Measurements from ENCODE around the gene CPT2. TPM values are rescaled to one million over a fixed set of nuclear protein-coding genes. Genes with fewer than 3 reads are reported as not detected.

CPT2 gene
- total and polyA plus RNA-seq, 2 of the 4 experiments (the other 2 are of a cell fraction): 15.8 to 16.0 TPM

GRCh38 chr1:53153752-53154151 lies 42.9 kb upstream of the CPT2 start:
- no peaks in the 10 kb centered on the region for H3K9me3 ChIP-seq (ENCODE audit: control insufficient read depth, insufficient read depth, low read length)
- no peak overlapping the region for H2AFZ ChIP-seq (replicated peaks; ENCODE audit: low read length, poor library complexity)
- ATAC-seq (ENCODE audit: low read depth) (no peak), DNase-seq (no peak)
- no peak overlapping the region for H4K8ac ChIP-seq (ENCODE audit: low read depth in 2 of 2, low read length in 2 of 2)
- no peak overlapping the region for H3K4me3 ChIP-seq (ENCODE audit: insufficient read depth, low read depth, low read length)
- dilution Hi-C loops (cut with HindIII; ENCODE audit: low sequenced_read_pairs, unreplicated experiment): no loop called here
- H3K27ac ChIP-seq (ENCODE audit: insufficient read depth, low read length): no peak overlapping the region
- intact Hi-C loops (cut with micrococcal nuclease): no loop called here
- H2BK15ac ChIP-seq (ENCODE audit: low read depth, low read length): no peak overlapping the region; the same call in 2 of the 3 replicates
- H4K20me1 ChIP-seq (ENCODE audit: insufficient read depth, low read length): no peaks in the 10 kb centered on the region
- no peak overlapping the region for H2BK120ac ChIP-seq (ENCODE audit: low read depth, low read length)
- no peak overlapping the region for H3K14ac ChIP-seq (replicated peaks; ENCODE audit: low read depth, low read length)
- WGBS, 2 experiments (ENCODE audit: extremely low coverage in 2 of 2, insufficient read length in 1 of 2): 80% methylated on average over 1 of the region's 3 CpGs; no CpG with 5 or more reads in 1 of the 2 experiments
- ChIA-PET POLR2A (ENCODE audit: unreplicated experiment) (interaction anchor here (0.6 kb wide), 1 partner anchor 793 kb away, joined by 8 read pairs; no protein-coding TSS in a partner anchor), CTCF (no interaction called here)
- H4K5ac ChIP-seq (ENCODE audit: low read depth, low read length): no peak overlapping the region
- peaks cover 2% of the 10 kb centered on the region; the same call in 1 of the 2 replicates for H3K4me1 ChIP-seq (ENCODE audit: control insufficient read depth, insufficient read depth, low read length)
- no peaks in the 10 kb centered on the region for H3K27me3 ChIP-seq (ENCODE audit: control insufficient read depth, insufficient read depth, low read length)
- no peak overlapping the region for H3K4me2 ChIP-seq (ENCODE audit: low read depth, low read length)
- H3K9ac ChIP-seq (ENCODE audit: low read depth, low read length): no peak overlapping the region
- H2AK5ac ChIP-seq (ENCODE audit: low read depth, low read length): peak overlapping the region; percentile 68; the same call in 1 of the 2 replicates
- H3K9me1 ChIP-seq (ENCODE audit: insufficient read depth, low read length): no peaks in the 10 kb centered on the region
- H3K4ac ChIP-seq (ENCODE audit: low read depth, low read length): no peak overlapping the region; the same call in 1 of the 2 replicates
- H3K56ac ChIP-seq (ENCODE audit: extremely low read depth, insufficient read depth, low read length): no peak overlapping the region
- no peak overlapping the region for H2BK5ac ChIP-seq (ENCODE audit: low read depth, low read length, poor library complexity, severe bottlenecking)
- no TSS peak for BruUV-seq (replicated peaks)
- H3K23ac ChIP-seq (ENCODE audit: low read depth, low read length): no peak overlapping the region
- H3K79me1 ChIP-seq (ENCODE audit: low read depth in 1 of 2, low read length in 2 of 2): no peaks in the 10 kb centered on the region
- H2AK9ac ChIP-seq (replicated peaks; ENCODE audit: low read depth, low read length, poor library complexity): no peak overlapping the region
- H3K36me3 ChIP-seq (ENCODE audit: control insufficient read depth, insufficient read depth, low read length): no peaks in the 10 kb centered on the region
- in situ Hi-C loops (cut with MboI; ENCODE audit: low sequenced_read_pairs): no loop called here
- TF ChIP-seq, protein P1, sequence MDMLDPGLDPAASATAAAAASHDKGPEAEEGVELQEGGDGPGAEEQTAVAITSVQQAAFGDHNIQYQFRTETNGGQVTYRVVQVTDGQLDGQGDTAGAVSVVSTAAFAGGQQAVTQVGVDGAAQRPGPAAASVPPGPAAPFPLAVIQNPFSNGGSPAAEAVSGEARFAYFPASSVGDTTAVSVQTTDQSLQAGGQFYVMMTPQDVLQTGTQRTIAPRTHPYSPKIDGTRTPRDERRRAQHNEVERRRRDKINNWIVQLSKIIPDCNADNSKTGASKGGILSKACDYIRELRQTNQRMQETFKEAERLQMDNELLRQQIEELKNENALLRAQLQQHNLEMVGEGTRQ (IDR thresholded peaks at IDR 0.05; ENCODE audit: low read depth, low read length): no peak
- no peak for TF ChIP-seq RCOR1 (IDR thresholded peaks at IDR 0.05; ENCODE audit: insufficient replicate concordance, low read length)
- no peak for TF ChIP-seq MAZ (IDR thresholded peaks at IDR 0.05; ENCODE audit: borderline replicate concordance, low read depth, low read length)
- TF ChIP-seq FOS (IDR thresholded peaks at IDR 0.05; ENCODE audit: low read depth, low read length): no peak
- TF ChIP-seq, protein P2, sequence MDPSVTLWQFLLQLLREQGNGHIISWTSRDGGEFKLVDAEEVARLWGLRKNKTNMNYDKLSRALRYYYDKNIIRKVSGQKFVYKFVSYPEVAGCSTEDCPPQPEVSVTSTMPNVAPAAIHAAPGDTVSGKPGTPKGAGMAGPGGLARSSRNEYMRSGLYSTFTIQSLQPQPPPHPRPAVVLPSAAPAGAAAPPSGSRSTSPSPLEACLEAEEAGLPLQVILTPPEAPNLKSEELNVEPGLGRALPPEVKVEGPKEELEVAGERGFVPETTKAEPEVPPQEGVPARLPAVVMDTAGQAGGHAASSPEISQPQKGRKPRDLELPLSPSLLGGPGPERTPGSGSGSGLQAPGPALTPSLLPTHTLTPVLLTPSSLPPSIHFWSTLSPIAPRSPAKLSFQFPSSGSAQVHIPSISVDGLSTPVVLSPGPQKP (IDR thresholded peaks at IDR 0.05; ENCODE audit: borderline replicate concordance, low read depth, low read length): no peak
- TF ChIP-seq CEBPB (IDR thresholded peaks at IDR 0.05; ENCODE audit: low read depth, low read length): peak; percentile 31; the same call in 1 of the 2 replicates
- no peak for TF ChIP-seq RAD21 (IDR thresholded peaks at IDR 0.05; ENCODE audit: low read length)
- no peak overlapping the region for H2BK20ac ChIP-seq (ENCODE audit: low read depth, low read length)
- no peak overlapping the region for H4K91ac ChIP-seq (ENCODE audit: insufficient read depth, low read depth, low read length)
- no peak overlapping the region for H3K18ac ChIP-seq (ENCODE audit: low read depth, low read length)
